Type B pancreatic cell (in vitro differentiated cells): ENCODE data around the gene UCHL5. TPM values are rescaled to one million over a fixed set of nuclear protein-coding genes. Genes with fewer than 3 reads are reported as not detected.
"Not testable (repeated sequence)": the region's sequence is repeated elsewhere in the genome, so short reads cannot be mapped to it uniquely, and the experiment has no call there.

ENCODE experiments used
- DNase-seq: peaks from one replicate; pipeline ENCODE4 v3.0.0; 2021; ENCODE audit warnings: mixed read lengths; ENCODE audit not compliant: unreplicated experiment; ENCODE audit errors: extremely low spot score
- H3K27ac Mint-ChIP-seq: 2 replicates; pipeline ENCODE4 v1.8.0; 2021; ENCODE audit warnings: mild to moderate bottlenecking, mixed read lengths
- H3K27me3 Mint-ChIP-seq: 2 replicates; pipeline ENCODE4 v1.8.0; 2021; ENCODE audit warnings: mixed read lengths
- H3K36me3 Mint-ChIP-seq: 2 replicates; pipeline ENCODE4 v1.8.0; 2021; ENCODE audit warnings: mixed read lengths
- H3K4me1 Mint-ChIP-seq: one replicate; pipeline ENCODE4 v1.8.0; 2021; ENCODE audit warnings: mixed read lengths; ENCODE audit not compliant: unreplicated experiment
- H3K4me3 Mint-ChIP-seq: 2 replicates; pipeline ENCODE4 v1.8.0; 2021; ENCODE audit warnings: mild to moderate bottlenecking, mixed read lengths
- H3K9me3 Mint-ChIP-seq: 2 replicates; pipeline ENCODE4 v1.8.0; 2021; ENCODE audit warnings: mixed read lengths
- total RNA-seq: library from RNA; stranded (reverse); gene quantifications from 2 replicates; pipeline ENCODE4 v1.2.1, GENCODE V29; 2021; ENCODE audit warnings: low replicate concordance
- TF ChIP-seq, protein P1 (sequence below): fragments of 200-600 bp; sonication (generic); conservative IDR thresholded peaks from 2 replicates; pipeline ENCODE4 v1.5.0; 2021; ENCODE audit warnings: antibody characterized with exemption, mild to moderate bottlenecking

The UCHL5 gene
- total RNA-seq, 1 donor from 2014 or later, result 31.3 TPM

DNA sequence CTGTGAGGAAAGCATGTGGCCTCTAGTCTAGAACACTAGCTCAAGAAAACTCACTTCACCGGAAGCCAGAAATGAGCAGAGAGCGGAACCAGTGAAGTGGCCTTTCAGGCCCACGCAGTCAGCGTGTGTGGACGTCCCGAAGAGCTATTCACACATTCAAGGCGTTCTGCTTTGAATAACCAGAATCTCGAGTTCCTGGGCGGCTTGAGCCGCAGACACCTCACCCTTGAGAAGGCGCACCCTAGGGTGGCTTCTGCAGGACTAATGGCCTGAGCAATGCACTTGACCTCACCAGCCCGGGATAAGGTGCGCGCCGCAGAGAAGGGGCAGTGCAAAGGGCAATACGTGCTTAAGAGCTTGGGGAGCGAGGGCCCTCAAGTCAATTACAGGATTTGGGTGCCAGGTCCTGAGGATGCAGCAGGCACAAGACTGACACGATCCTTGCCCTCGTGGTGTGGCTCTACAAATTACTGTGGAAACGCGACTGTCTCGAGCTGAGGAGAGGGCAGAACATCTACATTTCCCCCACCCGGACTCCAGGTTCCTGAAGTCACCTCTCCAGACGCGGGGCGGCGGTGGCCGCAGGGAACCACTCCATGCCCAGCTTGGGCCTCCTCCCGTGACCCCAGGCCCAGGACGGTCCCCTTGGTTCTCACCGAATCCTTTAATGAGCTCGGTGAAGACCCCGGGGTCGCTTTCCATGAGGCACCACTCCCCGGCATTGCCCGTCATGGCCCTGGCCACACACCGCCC, 455 bp downstream of the UCHL5 start:
- TF ChIP-seq, protein P1, sequence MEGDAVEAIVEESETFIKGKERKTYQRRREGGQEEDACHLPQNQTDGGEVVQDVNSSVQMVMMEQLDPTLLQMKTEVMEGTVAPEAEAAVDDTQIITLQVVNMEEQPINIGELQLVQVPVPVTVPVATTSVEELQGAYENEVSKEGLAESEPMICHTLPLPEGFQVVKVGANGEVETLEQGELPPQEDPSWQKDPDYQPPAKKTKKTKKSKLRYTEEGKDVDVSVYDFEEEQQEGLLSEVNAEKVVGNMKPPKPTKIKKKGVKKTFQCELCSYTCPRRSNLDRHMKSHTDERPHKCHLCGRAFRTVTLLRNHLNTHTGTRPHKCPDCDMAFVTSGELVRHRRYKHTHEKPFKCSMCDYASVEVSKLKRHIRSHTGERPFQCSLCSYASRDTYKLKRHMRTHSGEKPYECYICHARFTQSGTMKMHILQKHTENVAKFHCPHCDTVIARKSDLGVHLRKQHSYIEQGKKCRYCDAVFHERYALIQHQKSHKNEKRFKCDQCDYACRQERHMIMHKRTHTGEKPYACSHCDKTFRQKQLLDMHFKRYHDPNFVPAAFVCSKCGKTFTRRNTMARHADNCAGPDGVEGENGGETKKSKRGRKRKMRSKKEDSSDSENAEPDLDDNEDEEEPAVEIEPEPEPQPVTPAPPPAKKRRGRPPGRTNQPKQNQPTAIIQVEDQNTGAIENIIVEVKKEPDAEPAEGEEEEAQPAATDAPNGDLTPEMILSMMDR, result no peak
- no peaks in the 10 kb centered on the region for H3K27me3 Mint-ChIP-seq
- peaks cover 21% of the 10 kb centered on the region for H3K4me1 Mint-ChIP-seq
- peak overlapping the region; percentile 98 for H3K4me3 Mint-ChIP-seq
- peaks cover 5% of the 10 kb centered on the region for H3K36me3 Mint-ChIP-seq
- H3K27ac Mint-ChIP-seq, result peak overlapping the region; percentile 98
- H3K9me3 Mint-ChIP-seq, result no peaks in the 10 kb centered on the region
- DNase-seq, result no peak

DNA sequence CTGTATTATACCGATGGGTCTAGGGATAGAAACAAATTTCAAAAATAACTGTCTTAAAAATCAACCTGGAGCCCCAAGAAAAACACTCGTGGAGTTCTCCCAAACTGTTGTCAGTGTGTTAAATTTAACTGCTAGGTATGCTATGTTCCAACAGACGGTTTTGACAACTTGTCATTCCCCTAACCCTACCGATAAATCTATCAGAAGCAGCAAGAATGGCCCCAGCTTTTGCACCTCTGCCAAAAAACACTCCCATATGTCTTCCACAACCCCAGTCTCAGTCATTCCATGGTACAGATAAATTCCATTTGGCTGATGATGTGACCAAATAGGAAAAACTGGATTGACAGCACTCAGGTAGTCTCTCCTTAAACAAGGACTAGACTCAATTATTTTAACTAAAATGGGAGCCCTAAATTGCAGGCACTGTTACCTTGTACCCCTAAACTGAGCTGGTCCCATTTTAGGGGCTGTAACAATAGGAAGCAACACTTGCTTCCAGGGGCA, 4.9 kb downstream of the UCHL5 start:
- TF ChIP-seq, protein P1, result no peak
- Mint-ChIP-seq H3K9me3 (no peaks in the 10 kb centered on the region), H3K4me1 (peaks cover 10% of the 10 kb centered on the region)

DNA sequence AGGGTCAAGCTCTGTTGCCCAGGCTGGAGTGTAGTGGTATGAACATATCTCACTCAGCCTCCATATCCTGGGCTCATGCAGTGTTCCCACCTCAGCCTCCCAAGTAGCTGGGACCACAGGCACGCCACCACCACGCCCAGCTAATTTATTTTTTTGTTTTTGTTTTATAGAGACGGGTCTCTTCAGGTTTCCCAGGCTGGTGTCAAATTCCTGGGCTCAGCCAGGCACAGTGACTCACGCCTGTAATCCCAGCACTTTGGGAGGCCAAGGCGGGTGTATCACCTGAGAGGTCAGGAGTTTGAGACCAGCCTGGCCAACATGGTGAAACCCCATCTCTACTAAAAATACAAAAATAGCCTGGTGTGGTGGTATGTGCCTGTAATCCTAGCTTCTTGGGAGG, 10.2 kb downstream of the UCHL5 start:
- H3K4me3 Mint-ChIP-seq, DNase-seq, H3K4me1 Mint-ChIP-seq, H3K27ac Mint-ChIP-seq, H3K9me3 Mint-ChIP-seq, H3K27me3 Mint-ChIP-seq: not testable (repeated sequence)
- H3K36me3 Mint-ChIP-seq, result peaks cover 10% of the 10 kb centered on the region

More for the DNA sequence above, 4.9 kb downstream of the UCHL5 start:
- DNase-seq, result no peak
- Mint-ChIP-seq H3K27me3 (no peaks in the 10 kb centered on the region), H3K4me3 (no peak overlapping the region), H3K27ac (no peak overlapping the region), H3K36me3 (no peaks in the 10 kb centered on the region)

DNA sequence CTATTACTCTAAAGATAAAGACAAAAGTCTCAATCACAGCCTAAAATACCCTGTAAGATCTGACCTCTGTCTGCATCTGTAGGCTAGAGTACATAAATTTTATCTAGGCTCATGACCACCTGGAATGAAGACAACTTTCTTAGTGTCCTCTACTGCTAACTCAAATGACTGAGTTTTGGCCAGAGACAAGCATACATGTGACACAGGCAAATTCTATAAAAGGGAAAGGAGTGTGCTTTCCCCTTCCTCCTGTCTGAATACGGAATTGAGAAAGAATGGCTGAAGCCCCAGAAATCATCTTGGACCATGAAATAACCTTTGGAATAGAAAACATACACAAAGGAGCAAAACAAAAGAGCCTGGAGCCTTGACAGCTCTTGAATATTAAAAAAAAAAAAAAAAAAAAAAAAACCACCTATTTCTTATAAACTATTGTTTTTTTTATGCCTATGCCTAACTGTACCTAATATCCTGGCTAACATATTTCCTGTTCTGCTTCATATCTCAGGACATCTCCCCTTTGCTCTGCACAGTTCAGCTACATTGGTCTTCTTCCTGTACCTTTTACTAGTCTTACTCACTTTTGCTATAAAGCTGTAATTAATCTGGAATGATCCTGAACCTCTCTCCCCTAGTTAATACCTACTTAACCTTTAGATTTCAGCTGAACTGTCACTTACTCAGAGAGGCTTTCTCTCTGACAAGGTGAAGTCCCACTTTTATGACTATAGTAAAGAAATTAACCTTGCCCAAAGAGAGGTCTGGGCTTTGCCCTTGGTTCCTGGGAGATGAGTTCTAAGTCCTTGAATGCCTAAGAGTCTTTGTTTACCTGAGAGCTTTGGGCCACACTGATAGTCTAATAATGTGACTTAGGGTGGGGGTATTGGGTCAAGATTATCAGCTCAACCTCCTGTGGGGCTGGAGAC, 16.1 kb downstream of the UCHL5 start:
- Mint-ChIP-seq H3K4me1 (no peaks in the 10 kb centered on the region), H3K9me3 (no peaks in the 10 kb centered on the region), H3K27ac (no peak overlapping the region), H3K27me3 (no peaks in the 10 kb centered on the region), H3K4me3 (no peak overlapping the region), H3K36me3 (peaks cover 24% of the 10 kb centered on the region)
- DNase-seq, result no peak
- TF ChIP-seq, protein P1, result no peak

DNA sequence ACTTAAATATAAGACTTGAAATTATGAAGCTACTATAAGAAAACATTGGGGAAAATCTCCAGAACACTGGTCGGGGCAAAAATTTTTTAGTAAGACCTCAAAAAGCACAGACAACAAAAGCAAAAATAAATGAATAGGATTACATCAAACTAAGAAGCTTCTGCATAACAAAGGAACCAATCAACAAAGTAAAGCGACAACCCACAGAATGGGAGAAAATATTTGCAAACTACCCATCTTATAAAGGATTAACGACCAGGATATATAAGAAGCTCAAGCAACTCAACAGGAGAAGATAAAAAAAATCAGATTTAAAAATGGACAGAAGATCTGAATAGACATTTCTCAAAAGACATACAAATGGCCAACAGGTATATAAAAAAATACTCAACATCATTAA, 19.1 kb downstream of the UCHL5 start:
- Mint-ChIP-seq H3K9me3 (no peaks in the 10 kb centered on the region), H3K4me3 (no peak overlapping the region), H3K36me3 (peaks cover 25% of the 10 kb centered on the region), H3K27me3 (no peaks in the 10 kb centered on the region), H3K27ac (no peak overlapping the region), H3K4me1 (no peaks in the 10 kb centered on the region)
- DNase-seq, result no peak
- TF ChIP-seq, protein P1, result no peak
